ENCODE results near the gene EDNRA. TPM values are rescaled to one million over a fixed set of nuclear protein-coding genes. Genes with fewer than 3 reads are reported as not detected.
"Not testable (repeated sequence)": the region's sequence is repeated elsewhere in the genome, so short reads cannot be mapped to it uniquely, and the experiment has no call there.

The EDNRA gene
- total RNA-seq, result 10 to 100 TPM; 29.8 to 35.6 TPM
- long read RNA-seq, donor 1, full-length matches to known transcripts, result 3 of 14 reads
- long read RNA-seq, donor 1, partial matches to known transcripts, result 8 of 14 reads
- long read RNA-seq, donor 1, other reads (novel, unspliced or antisense), result 3 of 14 reads
- long read RNA-seq, donor 2, full-length matches to known transcripts, result 14 of 35 reads
- long read RNA-seq, donor 2, partial matches to known transcripts, result 13 of 35 reads
- long read RNA-seq, donor 2, other reads (novel, unspliced or antisense), result 8 of 35 reads

GRCh38 chr4:147480891-147481576, at the start of gene EDNRA:
EDNRA (plus strand) TSS chr4:147481097; CDS start chr4:147485682, 4,585 bp downstream.
- intact Hi-C loops (cut with DNase I), result no loop called here
- peak; percentile 86 for DNase-seq (ENCODE audit: low spot score)

GRCh38 chr4:147434370-147434769, 46.5 kb upstream of the EDNRA start:
- intact Hi-C loops (cut with DNase I); DNase-seq (ENCODE audit: low spot score): not testable (repeated sequence)

- DNase-seq (ENCODE audit: low spot score), result no peak
- intact Hi-C loops (cut with DNase I), result no loop called here
Observed at GRCh38 chr4:147440442-147440841, 40.5 kb upstream of the EDNRA start.

GRCh38 chr4:147447786-147448185, 33.1 kb upstream of the EDNRA start:
- intact Hi-C loops (cut with DNase I), result no loop called here
- DNase-seq (ENCODE audit: low spot score), result no peak

GRCh38 chr4:147453561-147454141, 27.2 kb upstream of the EDNRA start:
- intact Hi-C loops (cut with DNase I), result no loop called here

GRCh38 chr4:147456706-147457105, 24.2 kb upstream of the EDNRA start:
- DNase-seq (ENCODE audit: low spot score), result no peak
- intact Hi-C loops (cut with DNase I), result no loop called here

More at GRCh38 chr4:147453561-147454141, 27.2 kb upstream of the EDNRA start:
- DNase-seq (ENCODE audit: low spot score), result no peak

- intact Hi-C loops (cut with DNase I), result no loop called here
- no peak for DNase-seq (ENCODE audit: low spot score)
Observed at GRCh38 chr4:147461161-147461560, 19.7 kb upstream of the EDNRA start.

GRCh38 chr4:147463065-147463464, 17.8 kb upstream of the EDNRA start:
- intact Hi-C loops (cut with DNase I), result no loop called here
- no peak for DNase-seq (ENCODE audit: low spot score)

- intact Hi-C loops (cut with DNase I), result no loop called here
- no peak for DNase-seq (ENCODE audit: low spot score)
Observed at GRCh38 chr4:147465461-147465860, 15.4 kb upstream of the EDNRA start.

- intact Hi-C loops (cut with DNase I), result no loop called here
- no peak for DNase-seq (ENCODE audit: low spot score)
Observed at GRCh38 chr4:147477439-147477838, 3.5 kb upstream of the EDNRA start.

- intact Hi-C loops (cut with DNase I), result no loop called here
- DNase-seq (ENCODE audit: low spot score), result no peak
Observed at GRCh38 chr4:147479376-147479775, 1.5 kb upstream of the EDNRA start.

GRCh38 chr4:147479786-147480185, 1.1 kb upstream of the EDNRA start:
- intact Hi-C loops (cut with DNase I), result no loop called here
- peak; percentile 83 for DNase-seq (ENCODE audit: low spot score)

- intact Hi-C loops (cut with DNase I), result no loop called here
- peak; percentile 66 for DNase-seq (ENCODE audit: low spot score)
Observed at GRCh38 chr4:147480502-147480890, 401 bp upstream of the EDNRA start.

GRCh38 chr4:147481577-147482109, 746 bp downstream of the EDNRA start:
- intact Hi-C loops (cut with DNase I), result no loop called here
- DNase-seq (ENCODE audit: low spot score), result peak; percentile 44

GRCh38 chr4:147482281-147482680, 1.4 kb downstream of the EDNRA start:
- intact Hi-C loops (cut with DNase I), result no loop called here
- DNase-seq (ENCODE audit: low spot score), result no peak

- intact Hi-C loops (cut with DNase I), result no loop called here
- DNase-seq (ENCODE audit: low spot score), result no peak
Observed at GRCh38 chr4:147485167-147485566, 4.3 kb downstream of the EDNRA start.

- intact Hi-C loops (cut with DNase I), result no loop called here
Observed at GRCh38 chr4:147487616-147488015, 6.7 kb downstream of the EDNRA start.

GRCh38 chr4:147488556-147488955, 7.7 kb downstream of the EDNRA start:
- intact Hi-C loops (cut with DNase I), result no loop called here
- no peak for DNase-seq (ENCODE audit: low spot score)

More at GRCh38 chr4:147487616-147488015, 6.7 kb downstream of the EDNRA start:
- no peak for DNase-seq (ENCODE audit: low spot score)

- intact Hi-C loops (cut with DNase I), result no loop called here
- no peak for DNase-seq (ENCODE audit: low spot score)
Observed at GRCh38 chr4:147491086-147491485, 10.2 kb downstream of the EDNRA start.

GRCh38 chr4:147492306-147492705, 11.4 kb downstream of the EDNRA start:
- no peak for DNase-seq (ENCODE audit: low spot score)
- intact Hi-C loops (cut with DNase I), result no loop called here
